Measurements from ENCODE around the gene RAP2B. TPM values are rescaled to one million over a fixed set of nuclear protein-coding genes. Genes with fewer than 3 reads are reported as not detected.

Gene RAP2B
- total and polyA plus RNA-seq, 2 donors (not counting 3 experiments of a cell fraction or from before 2014, with no cell fraction given): 8.3 to 27.5 TPM

DNA sequence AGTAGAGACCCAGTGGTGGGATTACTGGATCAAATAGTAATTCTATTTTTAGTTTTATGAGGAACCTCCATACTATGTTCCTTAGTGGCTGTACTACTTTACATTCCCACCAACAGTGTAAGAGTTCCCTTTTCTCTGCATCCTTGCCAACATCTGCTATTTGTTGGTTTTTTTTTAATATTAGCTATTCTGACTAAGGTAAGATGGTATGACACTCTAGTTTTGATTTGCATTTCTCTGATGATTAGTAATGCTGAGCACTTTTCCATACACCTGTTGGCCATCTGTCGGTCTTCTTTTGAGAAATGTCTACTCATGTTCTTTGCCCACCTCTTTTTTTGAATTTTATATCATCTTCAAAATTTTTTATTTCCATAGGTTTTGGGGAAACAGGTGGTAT is 34.2 kb upstream of the RAP2B start:
- Histone ChIP-seq H3K4me1 (ENCODE audit: control insufficient read depth, extremely low read depth, insufficient read depth, low read length) (peaks cover 10% of the 10 kb centered on the region), H3K9me1 (replicated peaks; ENCODE audit: control insufficient read depth, extremely low read depth, insufficient read depth, low read length) (no peaks in the 10 kb centered on the region), H3K4me2 (ENCODE audit: insufficient read depth, low read length) (no peak overlapping the region), H3K4me3 (replicated peaks in 1 of 3; ENCODE audit: insufficient read depth in 1 of 3, low read depth in 1 of 3, low read length in 3 of 3) (no peak overlapping the region), H3K27me3 (ENCODE audit: control insufficient read depth in 2 of 2, insufficient read depth in 2 of 2, low read length in 2 of 2) (no peaks in the 10 kb centered on the region), H2AFZ (ENCODE audit: low read depth, low read length) (no peak overlapping the region), H3K9me3 (replicated peaks; ENCODE audit: control insufficient read depth, insufficient read depth, low read length) (no peaks in the 10 kb centered on the region), H3K79me2 (ENCODE audit: control insufficient read depth, insufficient read depth, low read length) (no peaks in the 10 kb centered on the region), H3K9ac (replicated peaks; ENCODE audit: extremely low read depth, insufficient read depth, low read length) (no peak overlapping the region), H3K36me3 (ENCODE audit: control insufficient read depth in 2 of 2, extremely low read depth in 1 of 2, insufficient read depth in 2 of 2, low read length in 2 of 2) (no peaks in the 10 kb centered on the region), H4K20me1 (replicated peaks; ENCODE audit: control insufficient read depth, extremely low read depth, insufficient read depth, low read length) (no peaks in the 10 kb centered on the region), H3K27ac (ENCODE audit: insufficient read depth, low read depth, low read length) (no peak overlapping the region)
- ChIA-PET POLR2A (no interaction called here), CTCF (no interaction called here)
- dilution Hi-C loops (cut with MboI; ENCODE audit: extremely low pct_ligation_motif_present, low sequenced_read_pairs): no loop called here
- TF ChIP-seq JUN (IDR thresholded peaks at IDR 0.05; ENCODE audit: borderline replicate concordance, insufficient read depth, insufficient read length, low read depth): no peak
- no peak for TF ChIP-seq MYC (IDR thresholded peaks at IDR 0.05; ENCODE audit: low read depth, low read length)
- no peak for TF ChIP-seq MAX (IDR thresholded peaks at IDR 0.05; ENCODE audit: insufficient read depth, insufficient read length)
- TF ChIP-seq POLR2AphosphoS5 (IDR thresholded peaks at IDR 0.05; ENCODE audit: insufficient read depth, low read depth, low read length): no peak
- no peak for TF ChIP-seq CTCF (IDR thresholded peaks at IDR 0.05; ENCODE audit: extremely low read depth in 1 of 2, insufficient read depth in 1 of 2, low read depth in 1 of 2, low read length in 2 of 2)
- TF ChIP-seq EZH2 (IDR thresholded peaks at IDR 0.05; ENCODE audit: borderline replicate concordance, low read depth, low read length, severe bottlenecking): no peak
- TF ChIP-seq FOS (IDR thresholded peaks at IDR 0.05; ENCODE audit: borderline replicate concordance, insufficient read depth, low read length): no peak
- TF ChIP-seq POLR2A (IDR thresholded peaks at IDR 0.05; ENCODE audit: low read depth, low read length): no peak
- TF ChIP-seq GATA2 (IDR thresholded peaks at IDR 0.05; ENCODE audit: insufficient read depth, insufficient read length, low read depth, low read length): no peak
- intact Hi-C loops (cut with micrococcal nuclease): no loop called here
- BruUV-seq (replicated peaks): no TSS peak
- FAIRE-seq: no peak
- no peak for DNase-seq (ENCODE audit: low read depth, low spot score)

Measured in endothelial cell of umbilical vein (primary cell).